K562 (cell line): ENCODE results near the gene CPNE6.

Experiments
- CTCF ChIP-seq, 3 experiments: IDR thresholded peaks in 2 of 3; conservative IDR thresholded peaks in 1 of 3; 2 replicates each; pipeline ENCODE4 v1.5.1; 2011 to 2012; ENCODE audit warnings: low read length in 3 of 3, mild to moderate bottlenecking in 3 of 3, control low read depth in 2 of 3, improper control_type of control experiment in 1 of 3, inconsistent platforms in 1 of 3, low read depth in 1 of 3, mixed read lengths in 1 of 3, moderate library complexity in 1 of 3; ENCODE audit not compliant: insufficient read depth in 2 of 3
- FOXM1 ChIP-seq, 2 experiments: fragments of 450-650 bp in 1 of 2; sonication (generic) in 1 of 2; formaldehyde crosslinking in 1 of 2; IDR thresholded peaks; 2 replicates each; pipeline versions ENCODE4 v1.6.1 to v1.9.0; 2017 to 2022; ENCODE audit warnings: low read depth in 2 of 2, mild to moderate bottlenecking in 2 of 2, missing genetic modification reagents in 1 of 2, moderate library complexity in 1 of 2
- MYC ChIP-seq, 2 experiments: fragments of 250-450 bp in 1 of 2; sonication (Bioruptor Pico) in 1 of 2; IDR thresholded peaks; 2 replicates each; pipeline versions ENCODE4 v1.5.1 to v1.6.1; 2012 to 2021; ENCODE audit warnings: low read depth in 2 of 2, borderline replicate concordance in 1 of 2, improper control_type of control experiment in 1 of 2, low read length in 1 of 2, mild to moderate bottlenecking in 1 of 2, moderate library complexity in 1 of 2
- VEZF1 ChIP-seq: fragments of 200-800 bp; sonication (Bioruptor generic); IDR thresholded peaks from 2 replicates; pipeline ENCODE4 v1.6.1; 2017; ENCODE audit warnings: missing genetic modification characterization, missing compliant biosample characterization

GRCh38 chr14:24110060-24110459, 38.7 kb downstream of the CPNE6 start:
- TF ChIP-seq FOXM1 (IDR thresholded peaks at IDR 0.05; ENCODE audit: low read depth) = no peak
- TF ChIP-seq FOXM1 (CRISPR knock-in tag; IDR thresholded peaks at IDR 0.05; ENCODE audit: low read depth) = no peak
- TF ChIP-seq CTCF (IDR thresholded peaks at IDR 0.05 in 2 of 3, conservative IDR thresholded peaks at IDR 0.05 in 1 of 3; ENCODE audit: insufficient read depth in 2 of 3, low read depth in 1 of 3, low read length in 3 of 3) = no peak
- TF ChIP-seq VEZF1 (CRISPR knock-in tag) = no peak
- TF ChIP-seq MYC (IDR thresholded peaks at IDR 0.05; ENCODE audit: low read depth, low read length) = no peak
- no peak for TF ChIP-seq MYC (CRISPR knock-in tag; IDR thresholded peaks at IDR 0.05; ENCODE audit: borderline replicate concordance, low read depth)
